Mesendoderm (in vitro differentiated cells): Measurements from ENCODE around the gene LRBA.
A peak's percentile ranks its signal among the peaks of the same experiment; 100 is the strongest.

ENCODE experiments used
- DNase-seq: peaks from one replicate; pipeline ENCODE4 v3.0.0; 2013
- H2AK5ac ChIP-seq: 2 replicates; pipeline ENCODE4 v1.6.1; 2013; ENCODE audit warnings: low read length, inconsistent platforms
- H2BK120ac ChIP-seq: 2 replicates; pipeline ENCODE4 v1.6.1; 2013; ENCODE audit warnings: low read depth, mild to moderate bottlenecking, low read length, moderate library complexity, mixed read lengths
- H2BK15ac ChIP-seq: replicated peaks from 2 replicates; pipeline ENCODE4 v1.6.1; 2013; ENCODE audit warnings: low read depth, mild to moderate bottlenecking, moderate library complexity
- H2BK5ac ChIP-seq: 2 replicates; pipeline ENCODE4 v1.6.1; 2013; ENCODE audit warnings: low read length, inconsistent platforms
- H3K18ac ChIP-seq: 2 replicates; pipeline ENCODE4 v1.6.1; 2013; ENCODE audit warnings: mild to moderate bottlenecking, low read length, mixed read lengths
- H3K23ac ChIP-seq: one replicate; pipeline ENCODE4 v1.6.1; 2013; ENCODE audit warnings: low read length
- H3K27ac ChIP-seq: 2 replicates; pipeline ENCODE4 v1.5.1; 2013; ENCODE audit warnings: low read depth, mild to moderate bottlenecking, inconsistent platforms, low read length, moderate library complexity
- H3K27me3 ChIP-seq: 2 replicates; pipeline ENCODE4 v1.6.1; 2013; ENCODE audit warnings: low read length, control low read depth, mild to moderate bottlenecking, inconsistent platforms; ENCODE audit not compliant: insufficient read depth, poor library complexity
- H3K36me3 ChIP-seq: 2 replicates; pipeline ENCODE4 v1.6.1; 2013; ENCODE audit warnings: low read length, inconsistent platforms; ENCODE audit not compliant: control insufficient read depth, insufficient read depth
- H3K4ac ChIP-seq: one replicate; pipeline ENCODE4 v1.6.1; 2013; ENCODE audit warnings: low read depth, mild to moderate bottlenecking, low read length, moderate library complexity
- H3K4me1 ChIP-seq: 2 replicates; pipeline ENCODE4 v1.6.1; 2013; ENCODE audit warnings: low read depth, low read length, inconsistent platforms; ENCODE audit not compliant: control insufficient read depth
- H3K4me2 ChIP-seq: 2 replicates; pipeline ENCODE4 v1.6.1; 2013; ENCODE audit warnings: low read length
- H3K4me3 ChIP-seq: 2 replicates; pipeline ENCODE4 v1.5.1; 2013; ENCODE audit warnings: mild to moderate bottlenecking, low read length
- H3K56ac ChIP-seq: one replicate; pipeline ENCODE4 v1.6.1; 2013; ENCODE audit warnings: low read length
- H3K79me1 ChIP-seq: 2 replicates; pipeline ENCODE4 v1.6.1; 2013; ENCODE audit warnings: low read length, inconsistent platforms
- H3K79me2 ChIP-seq: 2 replicates; pipeline ENCODE4 v1.6.1; 2013; ENCODE audit warnings: mild to moderate bottlenecking, low read length; ENCODE audit not compliant: control insufficient read depth, insufficient read depth
- H3K9ac ChIP-seq: 2 replicates; pipeline ENCODE4 v1.6.1; 2013; ENCODE audit warnings: low read length, inconsistent platforms
- H4K5ac ChIP-seq: one replicate; pipeline ENCODE4 v1.6.1; 2013; ENCODE audit warnings: low read length
- H4K8ac ChIP-seq: one replicate; pipeline ENCODE4 v1.6.1; 2013; ENCODE audit warnings: low read depth, mild to moderate bottlenecking, control low read depth, low read length, moderate library complexity
- WGBS: extraction: QIAGEN DNeasy Blood & Tissue Kit; methylation state at CpG from one replicate; pipeline ENCODE4 v1.1.7; 2013; ENCODE audit warnings: low lambda C conversion rate, missing lambda C conversion rate; ENCODE audit not compliant: insufficient coverage; ENCODE audit errors: extremely low coverage; 5-methylcytosine and 5-hydroxymethylcytosine counted together

Gene LRBA

DNA sequence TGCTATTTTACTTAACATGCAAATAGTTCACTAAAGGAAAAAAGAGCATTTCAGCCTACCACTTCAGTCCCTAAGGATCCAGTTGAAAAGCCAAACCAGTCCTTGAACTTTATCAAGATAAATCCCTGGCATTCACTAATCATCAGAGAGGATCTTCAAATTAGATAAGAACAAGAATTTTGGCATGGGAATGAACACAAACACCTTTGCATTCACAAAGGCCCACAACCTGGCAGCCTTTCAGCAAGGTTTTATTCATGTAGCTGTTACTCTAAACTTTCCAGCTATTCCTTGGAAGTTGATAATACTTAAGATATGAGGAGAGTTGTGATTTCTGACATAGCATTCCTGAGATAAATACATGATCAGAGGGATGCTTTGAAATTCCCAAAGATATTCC, 193.4 kb downstream of the LRBA start:
- no peaks in the 10 kb centered on the region for H3K27me3 ChIP-seq
- H4K5ac ChIP-seq = no peak overlapping the region
- H2BK5ac ChIP-seq = no peak overlapping the region
- H3K36me3 ChIP-seq = no peaks in the 10 kb centered on the region
- H3K4ac ChIP-seq = no peak overlapping the region
- DNase-seq = peak; percentile 90
- H2BK15ac ChIP-seq = no peak overlapping the region
- no peak overlapping the region for H3K27ac ChIP-seq
- H2AK5ac ChIP-seq = no peak overlapping the region
- no peak overlapping the region for H3K18ac ChIP-seq
- no peak overlapping the region for H3K4me2 ChIP-seq
- no peaks in the 10 kb centered on the region for H3K79me1 ChIP-seq
- H3K4me3 ChIP-seq = no peak overlapping the region
- H3K4me1 ChIP-seq = peaks cover 4% of the 10 kb centered on the region
- no peak overlapping the region for H3K56ac ChIP-seq
- H3K9ac ChIP-seq = no peak overlapping the region
- no peaks in the 10 kb centered on the region for H3K79me2 ChIP-seq
- H2BK120ac ChIP-seq = no peak overlapping the region
- no peak overlapping the region for H3K23ac ChIP-seq
- no peak overlapping the region for H4K8ac ChIP-seq

DNA sequence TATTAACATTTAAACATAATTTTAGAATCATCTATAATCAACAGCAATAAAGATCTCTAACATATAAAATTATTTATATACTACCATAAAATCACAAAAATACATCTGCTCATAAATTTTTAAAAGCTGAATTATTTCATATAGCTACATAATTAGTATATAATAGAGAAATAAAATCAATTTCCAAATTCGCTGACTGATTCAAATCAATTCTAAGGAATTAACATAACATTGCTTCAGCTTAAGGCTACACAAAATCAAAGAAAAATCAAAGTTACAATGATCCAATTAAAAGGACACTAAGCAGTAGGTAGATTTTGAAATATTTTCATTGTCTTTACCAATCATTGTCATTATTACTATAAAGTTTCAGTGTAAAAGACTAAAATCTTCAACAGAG, 194.7 kb downstream of the LRBA start:
- H2AK5ac ChIP-seq = no peak overlapping the region
- no peaks in the 10 kb centered on the region for H3K79me2 ChIP-seq
- H3K27me3 ChIP-seq = no peaks in the 10 kb centered on the region
- H3K27ac ChIP-seq = no peak overlapping the region
- no peak overlapping the region for H3K4me3 ChIP-seq
- H4K5ac ChIP-seq = no peak overlapping the region
- no peak overlapping the region for H3K23ac ChIP-seq
- DNase-seq = no peak
- no peak overlapping the region for H3K4me2 ChIP-seq
- peaks cover 3% of the 10 kb centered on the region for H3K4me1 ChIP-seq
- no peak overlapping the region for H4K8ac ChIP-seq
- no peak overlapping the region for H2BK5ac ChIP-seq
- no peak overlapping the region for H2BK15ac ChIP-seq
- H3K79me1 ChIP-seq = no peaks in the 10 kb centered on the region
- no peak overlapping the region for H3K18ac ChIP-seq
- WGBS = no CpG with 5 or more reads among the region's 1 CpG
- no peaks in the 10 kb centered on the region for H3K36me3 ChIP-seq
- no peak overlapping the region for H3K4ac ChIP-seq
- no peak overlapping the region for H3K9ac ChIP-seq
- H2BK120ac ChIP-seq = no peak overlapping the region
- H3K56ac ChIP-seq = no peak overlapping the region

DNA sequence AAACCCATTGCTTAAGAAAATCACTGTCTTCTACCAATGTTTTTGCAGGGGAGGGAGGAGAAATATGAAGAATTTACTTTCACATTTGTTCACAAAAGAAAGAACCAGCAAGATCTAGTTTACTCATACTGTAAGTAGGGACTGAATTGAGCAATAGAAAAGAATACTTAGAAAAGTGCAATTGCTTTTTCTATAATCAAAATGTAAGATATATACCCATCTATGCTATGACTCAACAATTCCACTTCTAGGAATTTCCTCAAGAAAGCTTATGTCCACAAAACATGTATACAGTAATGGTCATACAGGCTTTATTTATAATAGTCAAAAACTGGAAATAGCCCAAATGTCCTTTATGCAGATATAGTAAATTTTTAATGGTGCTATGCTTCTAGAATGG, 196.4 kb downstream of the LRBA start:
- Histone ChIP-seq H3K9ac (no peak overlapping the region), H3K79me2 (no peaks in the 10 kb centered on the region), H3K4ac (no peak overlapping the region), H3K36me3 (no peaks in the 10 kb centered on the region), H2BK15ac (no peak overlapping the region), H3K4me1 (peaks cover 3% of the 10 kb centered on the region), H3K27me3 (no peaks in the 10 kb centered on the region), H2BK5ac (no peak overlapping the region), H3K56ac (no peak overlapping the region), H2BK120ac (no peak overlapping the region), H3K79me1 (no peaks in the 10 kb centered on the region), H3K27ac (no peak overlapping the region), H4K5ac (no peak overlapping the region), H3K4me2 (no peak overlapping the region), H3K18ac (no peak overlapping the region), H4K8ac (no peak overlapping the region), H3K23ac (no peak overlapping the region), H3K4me3 (no peak overlapping the region), H2AK5ac (no peak overlapping the region)
- no peak for DNase-seq

DNA sequence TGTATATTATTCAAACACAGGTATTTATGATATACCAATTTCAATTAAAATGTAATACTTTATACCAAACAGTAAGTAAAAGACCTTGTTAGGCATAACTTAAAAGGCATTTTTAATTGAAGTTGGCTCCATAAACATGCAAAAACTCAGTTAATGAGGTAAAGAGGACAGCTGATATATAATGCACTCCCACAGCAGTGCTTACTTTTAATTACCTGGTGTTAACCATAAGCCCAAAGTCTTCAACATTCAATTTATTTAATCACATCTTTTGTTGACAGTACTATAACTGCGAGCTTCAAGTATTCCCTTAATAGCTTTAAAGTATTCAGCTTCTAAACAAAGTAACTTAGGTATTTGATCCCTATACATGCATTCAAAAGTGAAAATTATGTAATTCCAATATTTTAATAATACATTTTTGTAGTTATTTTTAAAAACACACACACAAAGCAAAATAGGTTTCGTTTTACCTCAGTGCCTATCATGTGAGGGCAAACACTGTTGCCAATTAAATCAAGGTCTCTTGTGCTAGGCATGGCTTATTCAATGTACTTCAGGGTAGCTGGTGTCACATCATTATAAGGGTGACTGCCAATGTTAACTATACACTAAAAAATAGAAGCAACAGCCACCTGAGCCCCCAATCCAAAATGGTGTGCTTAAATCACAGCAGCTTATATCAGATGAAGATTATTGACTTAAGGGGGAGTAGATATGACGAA, 197.1 kb downstream of the LRBA start:
- H2BK15ac ChIP-seq = no peak overlapping the region
- H3K4me1 ChIP-seq = peaks cover 3% of the 10 kb centered on the region
- H2BK5ac ChIP-seq = no peak overlapping the region
- no peaks in the 10 kb centered on the region for H3K36me3 ChIP-seq
- DNase-seq = no peak
- H3K4ac ChIP-seq = no peak overlapping the region
- H3K18ac ChIP-seq = no peak overlapping the region
- no peaks in the 10 kb centered on the region for H3K79me1 ChIP-seq
- no peak overlapping the region for H3K56ac ChIP-seq
- no peak overlapping the region for H3K4me3 ChIP-seq
- no peak overlapping the region for H3K23ac ChIP-seq
- no peaks in the 10 kb centered on the region for H3K27me3 ChIP-seq
- no peak overlapping the region for H3K9ac ChIP-seq
- H2BK120ac ChIP-seq = no peak overlapping the region
- no peak overlapping the region for H2AK5ac ChIP-seq
- WGBS = no CpG with 5 or more reads among the region's 3 CpGs
- no peak overlapping the region for H3K27ac ChIP-seq
- no peak overlapping the region for H4K8ac ChIP-seq
- no peak overlapping the region for H3K4me2 ChIP-seq
- H3K79me2 ChIP-seq = no peaks in the 10 kb centered on the region
- H4K5ac ChIP-seq = no peak overlapping the region

DNA sequence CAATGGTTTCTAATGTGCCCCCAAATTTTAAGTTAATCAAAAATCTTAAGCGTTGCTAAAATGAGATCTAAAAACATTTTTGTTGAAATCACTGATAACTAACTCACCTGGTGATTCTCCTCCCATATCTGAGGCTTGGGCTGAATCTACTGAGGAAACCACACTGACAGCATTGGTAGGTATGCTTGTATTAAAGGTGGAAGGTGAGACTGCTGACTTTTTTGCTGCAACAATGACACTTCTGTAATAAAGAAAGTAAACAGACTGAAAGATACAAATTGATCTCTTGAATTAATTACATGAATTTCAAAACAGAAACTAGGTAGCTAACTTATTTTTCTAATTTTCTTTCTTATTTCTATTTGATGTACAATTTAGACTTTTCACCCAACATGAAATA, 198.1 kb downstream of the LRBA start:
- no peak overlapping the region for H4K5ac ChIP-seq
- no peaks in the 10 kb centered on the region for H3K27me3 ChIP-seq
- H3K27ac ChIP-seq = no peak overlapping the region
- no peak overlapping the region for H3K4me3 ChIP-seq
- peak; percentile 14 for DNase-seq
- H3K36me3 ChIP-seq = no peaks in the 10 kb centered on the region
- H2BK120ac ChIP-seq = no peak overlapping the region
- WGBS = no CpG with 5 or more reads among the region's 1 CpG
- H3K56ac ChIP-seq = no peak overlapping the region
- no peak overlapping the region for H2AK5ac ChIP-seq
- H3K4me2 ChIP-seq = no peak overlapping the region
- H3K18ac ChIP-seq = no peak overlapping the region
- H3K4ac ChIP-seq = no peak overlapping the region
- no peak overlapping the region for H2BK15ac ChIP-seq
- no peaks in the 10 kb centered on the region for H3K4me1 ChIP-seq
- no peaks in the 10 kb centered on the region for H3K79me1 ChIP-seq
- no peak overlapping the region for H3K9ac ChIP-seq
- no peak overlapping the region for H2BK5ac ChIP-seq
- H3K79me2 ChIP-seq = no peaks in the 10 kb centered on the region
- H3K23ac ChIP-seq = no peak overlapping the region
- no peak overlapping the region for H4K8ac ChIP-seq

DNA sequence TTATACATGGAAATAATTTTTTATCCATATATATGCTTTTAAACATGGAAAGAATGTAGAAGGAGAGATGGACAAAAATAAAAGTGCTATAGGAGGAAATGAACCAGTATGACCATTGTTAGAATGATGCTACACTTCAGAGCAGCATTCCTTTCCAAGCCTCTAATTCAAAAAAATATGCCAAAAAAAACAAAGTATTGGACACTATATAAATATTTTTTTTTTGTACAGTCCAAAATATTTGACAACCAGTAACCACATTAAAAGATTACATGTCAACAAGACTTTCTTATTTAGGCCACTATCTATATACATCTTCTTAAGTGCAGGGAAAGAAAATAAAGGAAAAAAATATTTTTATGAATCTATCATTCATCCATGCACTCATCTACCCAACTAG, 198.6 kb downstream of the LRBA start:
- no peak overlapping the region for H3K56ac ChIP-seq
- H3K36me3 ChIP-seq = no peaks in the 10 kb centered on the region
- no peaks in the 10 kb centered on the region for H3K79me1 ChIP-seq
- no peak overlapping the region for H4K5ac ChIP-seq
- no peak for DNase-seq
- no peaks in the 10 kb centered on the region for H3K79me2 ChIP-seq
- H2AK5ac ChIP-seq = no peak overlapping the region
- H3K27ac ChIP-seq = no peak overlapping the region
- H3K4me2 ChIP-seq = no peak overlapping the region
- H3K23ac ChIP-seq = no peak overlapping the region
- no peak overlapping the region for H3K4ac ChIP-seq
- no peak overlapping the region for H4K8ac ChIP-seq
- no peak overlapping the region for H2BK5ac ChIP-seq
- H3K4me1 ChIP-seq = no peaks in the 10 kb centered on the region
- no peak overlapping the region for H3K4me3 ChIP-seq
- H2BK15ac ChIP-seq = no peak overlapping the region
- H2BK120ac ChIP-seq = no peak overlapping the region
- H3K9ac ChIP-seq = no peak overlapping the region
- H3K27me3 ChIP-seq = no peaks in the 10 kb centered on the region
- no peak overlapping the region for H3K18ac ChIP-seq
